HCT116 (cell line): ENCODE results near the gene GALNT2.

ENCODE experiments used
- ATF3 ChIP-seq: IDR thresholded peaks from 2 replicates; pipeline ENCODE4 v1.6.1; 2012
- CEBPB ChIP-seq: IDR thresholded peaks from 2 replicates; pipeline ENCODE4 v1.6.1; 2012; ENCODE audit warnings: low read depth
- CTCF ChIP-seq, 3 experiments: fragments of 200-600 bp in 1 of 3; sonication (generic) in 1 of 3; IDR thresholded peaks in 2 of 3; conservative IDR thresholded peaks in 1 of 3; 2 replicates each; pipeline ENCODE4 v1.5.1; 2012 to 2017; ENCODE audit warnings: low read depth in 2 of 3, low read length in 2 of 3, antibody characterized with exemption in 1 of 3, borderline replicate concordance in 1 of 3, control low read depth in 1 of 3, mild to moderate bottlenecking in 1 of 3, mixed read lengths in 1 of 3, mixed run types in 1 of 3, moderate library complexity in 1 of 3; ENCODE audit not compliant: insufficient read depth in 1 of 3
- EZH2 ChIP-seq: fragments of 200-600 bp; sonication (generic); IDR thresholded peaks from 2 replicates; pipeline ENCODE4 v1.6.1; 2017; ENCODE audit warnings: antibody characterized with exemption, mixed run types
- EZH2phosphoT487 ChIP-seq: fragments of 200-600 bp; IDR thresholded peaks from 2 replicates; pipeline ENCODE4 v1.6.1; 2018; ENCODE audit warnings: antibody characterized with exemption, borderline replicate concordance
- JUND ChIP-seq: IDR thresholded peaks from 2 replicates; pipeline ENCODE4 v1.6.1; 2012
- POLR2A ChIP-seq: IDR thresholded peaks from 2 replicates; pipeline ENCODE4 v1.7.0; 2011; ENCODE audit warnings: borderline replicate concordance; ENCODE audit not compliant: insufficient read depth, insufficient read length; ENCODE audit errors: extremely low read depth
- RAD21 ChIP-seq: IDR thresholded peaks from 2 replicates; pipeline ENCODE4 v1.6.1; 2012; ENCODE audit warnings: low read depth, mild to moderate bottlenecking
- REST ChIP-seq: IDR thresholded peaks from 2 replicates; pipeline ENCODE4 v1.6.1; 2012; ENCODE audit warnings: low read depth
- SIN3A ChIP-seq: IDR thresholded peaks from 2 replicates; pipeline ENCODE4 v1.6.1; 2012; ENCODE audit warnings: low read depth
- SRF ChIP-seq: IDR thresholded peaks from 2 replicates; pipeline ENCODE4 v1.6.1; 2012; ENCODE audit warnings: low read depth
- ZNF274 ChIP-seq: fragments of 200-500 bp; sonication (Bioruptor generic); IDR thresholded peaks from 2 replicates; pipeline ENCODE4 v1.6.1; 2014; ENCODE audit warnings: mild to moderate bottlenecking, low read depth, low read length, inconsistent platforms

GRCh38 chr1:230176871-230177411 lies 109.9 kb downstream of the GALNT2 start:
- TF ChIP-seq SIN3A (no peak), POLR2A (no peak), CTCF (IDR thresholded peaks at IDR 0.05 in 2 of 3, conservative IDR thresholded peaks at IDR 0.05 in 1 of 3; ENCODE audit: borderline replicate concordance in 1 of 3, insufficient read depth in 1 of 3, low read depth in 2 of 3, low read length in 2 of 3) (no peak), EZH2 (no peak), ZNF274 (no peak), JUND (no peak), REST (no peak), RAD21 (no peak), EZH2phosphoT487 (no peak), SRF (no peak), ATF3 (no peak), CEBPB (no peak)
